Caco-2 (cell line): Measurements from ENCODE around the gene FAM83B. TPM values are rescaled to one million over a fixed set of nuclear protein-coding genes. Genes with fewer than 3 reads are reported as not detected.

Source experiments
- BruUV-seq: library from RNA; stranded (reverse); fragments of 400-500 nt; replicated peaks from 2 replicates; lab custom pipeline; 2021; lab: Mats Ljungman, UMichigan
- CTCF ChIA-PET: fragments of 300-600 bp; sonication (Branson Sonifier 250); formaldehyde crosslinking; loops from one replicate; lab custom pipeline; 2022; ENCODE audit warnings: antibody characterized with exemption; lab: Charles Lee
- POLR2A ChIA-PET: fragments of 300-600 bp; sonication (Branson Sonifier 250); formaldehyde crosslinking; loops from one replicate; lab custom pipeline; 2022; ENCODE audit warnings: antibody characterized with exemption; lab: Charles Lee
- DNase-seq, 2 experiments: peaks; one replicate each; pipeline versions ENCODE4 v3.0.0 to v3.0.0-alpha.2; 2020 to 2022
- H3K27me3 ChIP-seq: replicated peaks from 2 replicates; pipeline ENCODE4 v1.6.0; 2011; ENCODE audit warnings: low read length; ENCODE audit not compliant: control insufficient read depth, insufficient read depth
- H3K36me3 ChIP-seq: 2 replicates; pipeline ENCODE4 v1.5.1; 2011; ENCODE audit warnings: low read length; ENCODE audit not compliant: control insufficient read depth, insufficient read depth
- H3K4me1 ChIP-seq: fragments of 250-450 bp; sonication (Bioruptor Pico); 2 replicates; pipeline ENCODE4 v1.5.1; 2020; ENCODE audit warnings: mild to moderate bottlenecking
- H3K4me3 ChIP-seq: 2 replicates; pipeline ENCODE4 v1.5.1; 2011; ENCODE audit warnings: low read depth, mild to moderate bottlenecking, control low read depth, low read length
- H3K9me3 ChIP-seq: fragments of 250-450 bp; sonication (Bioruptor Pico); 2 replicates; pipeline ENCODE4 v1.5.1; 2020; ENCODE audit warnings: mild to moderate bottlenecking, moderate library complexity
- H3K27ac Mint-ChIP-seq: one replicate; pipeline ENCODE4 v1.8.0; 2022; ENCODE audit warnings: mixed read lengths; ENCODE audit not compliant: unreplicated experiment
- H3K27me3 Mint-ChIP-seq: one replicate; pipeline ENCODE4 v1.8.0; 2022; ENCODE audit warnings: mixed read lengths; ENCODE audit not compliant: insufficient read depth, unreplicated experiment
- H3K36me3 Mint-ChIP-seq: one replicate; pipeline ENCODE4 v1.8.0; 2022; ENCODE audit warnings: mild to moderate bottlenecking, mixed read lengths; ENCODE audit not compliant: insufficient read depth, unreplicated experiment
- H3K4me1 Mint-ChIP-seq: one replicate; pipeline ENCODE4 v1.8.0; 2022; ENCODE audit warnings: low read depth, mixed read lengths; ENCODE audit not compliant: unreplicated experiment
- H3K4me3 Mint-ChIP-seq: one replicate; pipeline ENCODE4 v1.8.0; 2022; ENCODE audit warnings: mild to moderate bottlenecking, moderate library complexity, mixed read lengths; ENCODE audit not compliant: unreplicated experiment
- H3K9me3 Mint-ChIP-seq: one replicate; pipeline ENCODE4 v1.8.0; 2022; ENCODE audit warnings: mixed read lengths; ENCODE audit not compliant: unreplicated experiment
- CTCF ChIP-seq, 2 experiments: fragments of 200-600 bp in 1 of 2; IDR thresholded peaks; 1 replicate in 1 of 2; 2 replicates in 1 of 2; pipeline versions ENCODE4 v1.5.1 to v1.8.0; 2011 to 2022; ENCODE audit warnings: antibody characterized with exemption in 1 of 2, control low read depth in 1 of 2, inconsistent platforms in 1 of 2, low read depth in 1 of 2, low read length in 1 of 2, mild to moderate bottlenecking in 1 of 2, moderate library complexity in 1 of 2; ENCODE audit not compliant: insufficient read depth in 1 of 2, severe bottlenecking in 1 of 2, unreplicated experiment in 1 of 2
- intact Hi-C: fragments of 100-400 bp; cut with micrococcal nuclease; formaldehyde crosslinking; loops from one replicate; pipeline ENCODE4 v1.10.0; 2022; ENCODE audit not compliant: unreplicated experiment
- total RNA-seq: library from RNA; stranded (reverse); gene quantifications from 2 replicates; pipeline ENCODE4 v1.2.3, GENCODE V29; 2022

The FAM83B gene
- total RNA-seq, 1 experiment from 2014 or later: 16.9 TPM

DNA sequence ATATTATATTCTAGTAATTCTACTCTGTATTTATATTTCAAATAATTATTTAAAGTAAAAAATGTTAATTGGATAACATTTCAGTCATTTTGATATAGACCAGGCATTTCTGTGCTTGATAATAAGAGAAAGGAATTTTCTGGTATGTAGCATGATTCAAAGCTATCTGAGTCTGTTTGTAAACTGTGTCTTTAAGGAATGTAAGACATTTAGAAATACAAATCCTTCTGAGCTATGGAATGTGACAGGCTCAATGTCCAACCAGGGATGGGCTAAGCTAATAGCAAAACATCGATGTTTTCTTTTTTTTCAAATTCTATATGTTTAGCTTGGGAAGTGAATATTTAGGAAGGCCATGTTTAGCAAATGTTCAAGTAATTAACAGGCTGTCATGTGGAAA is 41.5 kb upstream of the FAM83B start:
- peak overlapping the region; percentile 21 for H3K27ac Mint-ChIP-seq
- Histone ChIP-seq H3K9me3 (no peaks in the 10 kb centered on the region), H3K36me3 (no peaks in the 10 kb centered on the region), H3K4me1 (peaks cover 28% of the 10 kb centered on the region), H3K4me3 (no peak overlapping the region), H3K27me3 (no peaks in the 10 kb centered on the region)
- no peaks in the 10 kb centered on the region for H3K9me3 Mint-ChIP-seq
- H3K4me1 Mint-ChIP-seq: peaks cover 27% of the 10 kb centered on the region
- peak overlapping the region; percentile 53 for H3K4me3 Mint-ChIP-seq
- CTCF ChIA-PET: interaction anchor here (1.4 kb wide), 1 partner anchor 87 kb away, joined by 9 read pairs; no protein-coding TSS in a partner anchor
- POLR2A ChIA-PET: no interaction called here
- peak; percentile 43 to 46 for DNase-seq
- BruUV-seq: no TSS peak
- intact Hi-C loops: loop anchor here (1.0 to 10.0 kb wide), 2 partner anchors 42 to 230 kb away; no protein-coding TSS in a partner anchor
- H3K36me3 Mint-ChIP-seq: no peaks in the 10 kb centered on the region
- TF ChIP-seq CTCF (IDR thresholded peaks at IDR 0.05; ENCODE audit: insufficient read depth in 1 of 2, low read depth in 1 of 2, low read length in 1 of 2, severe bottlenecking in 1 of 2, unreplicated experiment in 1 of 2): no peak
- H3K27me3 Mint-ChIP-seq: no peaks in the 10 kb centered on the region

- BruUV-seq: no TSS peak
- H3K9me3 Mint-ChIP-seq: no peaks in the 10 kb centered on the region
- H3K4me1 Mint-ChIP-seq: peaks cover 12% of the 10 kb centered on the region
- DNase-seq: no peak
- Histone ChIP-seq H3K9me3 (no peaks in the 10 kb centered on the region), H3K36me3 (no peaks in the 10 kb centered on the region), H3K27me3 (no peaks in the 10 kb centered on the region), H3K4me3 (no peak overlapping the region), H3K4me1 (peaks cover 11% of the 10 kb centered on the region)
- ChIA-PET POLR2A (no interaction called here), CTCF (no interaction called here)
- no peaks in the 10 kb centered on the region for H3K27me3 Mint-ChIP-seq
- H3K4me3 Mint-ChIP-seq: no peak overlapping the region
- no peaks in the 10 kb centered on the region for H3K36me3 Mint-ChIP-seq
- no peak for TF ChIP-seq CTCF (IDR thresholded peaks at IDR 0.05; ENCODE audit: insufficient read depth in 1 of 2, low read depth in 1 of 2, low read length in 1 of 2, severe bottlenecking in 1 of 2, unreplicated experiment in 1 of 2)
- no peak overlapping the region for H3K27ac Mint-ChIP-seq
- intact Hi-C loops: no loop called here
These were observed 36.4 kb upstream of the FAM83B start for GRCh38 chr6:54810147-54810546.

DNA sequence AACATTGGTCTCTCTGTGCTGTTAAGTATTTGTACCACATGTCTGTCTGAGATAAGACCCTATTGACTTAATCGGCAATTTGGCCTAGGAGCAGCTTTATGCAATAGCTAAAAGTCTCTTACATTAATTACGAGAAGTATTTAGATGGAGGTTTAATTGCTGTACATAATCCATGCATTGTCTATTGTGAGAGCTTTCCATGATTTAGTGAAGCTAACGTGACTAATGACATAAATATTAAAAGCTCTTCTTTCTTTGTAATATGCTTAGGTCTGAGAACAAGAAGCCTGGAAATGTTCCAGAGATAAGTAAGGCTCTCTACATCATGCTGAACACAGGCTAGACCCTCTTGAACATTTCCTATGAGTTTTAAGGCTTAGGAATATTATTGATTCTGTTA is 32.7 kb upstream of the FAM83B start:
- no peak for DNase-seq
- BruUV-seq: no TSS peak
- no peaks in the 10 kb centered on the region for H3K9me3 ChIP-seq
- no peak overlapping the region for H3K27ac Mint-ChIP-seq
- ChIA-PET CTCF (no interaction called here), POLR2A (no interaction called here)
- TF ChIP-seq CTCF (IDR thresholded peaks at IDR 0.05; ENCODE audit: insufficient read depth in 1 of 2, low read depth in 1 of 2, low read length in 1 of 2, severe bottlenecking in 1 of 2, unreplicated experiment in 1 of 2): no peak
- intact Hi-C loops: no loop called here
- no peaks in the 10 kb centered on the region for H3K36me3 ChIP-seq
- H3K9me3 Mint-ChIP-seq: no peaks in the 10 kb centered on the region
- H3K4me3 ChIP-seq: no peak overlapping the region
- no peaks in the 10 kb centered on the region for H3K4me1 Mint-ChIP-seq
- H3K4me3 Mint-ChIP-seq: no peak overlapping the region
- no peaks in the 10 kb centered on the region for H3K4me1 ChIP-seq
- H3K27me3 Mint-ChIP-seq: no peaks in the 10 kb centered on the region
- H3K27me3 ChIP-seq: no peaks in the 10 kb centered on the region
- H3K36me3 Mint-ChIP-seq: no peaks in the 10 kb centered on the region
